HG03520 (cell line): Measurements from ENCODE around the gene LRRC38.
"Not testable (repeated sequence)": the region's sequence is repeated elsewhere in the genome, so short reads cannot be mapped to it uniquely, and the experiment has no call there.

Experiments used
- ATAC-seq: cut with Tn5 transposase; IDR thresholded peaks from one replicate; pipeline ENCODE4 v1.9.1; 2021; ENCODE audit warnings: mild to moderate bottlenecking, moderate library complexity; ENCODE audit not compliant: unreplicated experiment

Gene LRRC38, protein sequence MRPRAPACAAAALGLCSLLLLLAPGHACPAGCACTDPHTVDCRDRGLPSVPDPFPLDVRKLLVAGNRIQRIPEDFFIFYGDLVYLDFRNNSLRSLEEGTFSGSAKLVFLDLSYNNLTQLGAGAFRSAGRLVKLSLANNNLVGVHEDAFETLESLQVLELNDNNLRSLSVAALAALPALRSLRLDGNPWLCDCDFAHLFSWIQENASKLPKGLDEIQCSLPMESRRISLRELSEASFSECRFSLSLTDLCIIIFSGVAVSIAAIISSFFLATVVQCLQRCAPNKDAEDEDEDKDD

DNA sequence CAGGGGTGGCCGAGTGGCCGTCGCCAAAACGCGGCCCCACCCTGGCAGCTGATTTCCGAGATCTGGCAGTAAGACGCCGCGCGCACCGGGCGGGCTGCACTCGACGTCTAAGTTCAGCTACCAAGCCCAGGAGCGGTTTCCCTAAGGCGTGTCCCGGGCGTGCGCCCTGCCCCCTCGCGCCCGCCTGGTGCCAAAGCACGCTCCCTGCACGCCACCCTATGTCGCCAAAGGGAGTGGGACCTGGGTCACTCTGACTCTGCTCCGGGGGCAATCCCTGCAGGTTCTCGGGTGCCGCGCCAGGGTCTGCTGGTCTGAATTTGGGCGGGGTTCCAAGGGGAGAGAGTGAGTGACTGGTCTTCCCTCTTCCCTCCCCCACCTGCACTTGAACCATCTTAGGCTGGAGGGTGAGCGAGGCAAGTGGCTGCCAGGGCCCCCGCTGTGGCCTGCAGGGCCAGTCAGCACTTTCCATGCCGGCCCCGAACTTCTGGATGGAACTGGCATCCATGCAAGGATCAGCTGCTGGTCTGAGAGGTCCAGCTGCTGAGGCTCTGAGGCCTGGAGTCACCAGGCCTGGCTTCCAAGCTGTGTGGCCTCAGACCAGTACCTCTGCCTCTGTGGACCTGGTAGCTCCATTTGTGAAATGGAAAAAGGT is at the start of gene LRRC38:
TSS of gene LRRC38 (minus strand) at position 109 of the 652 bp plus-strand sequence. CDS start 410 bp downstream, outside the sequence.
- ATAC-seq = no peak

DNA sequence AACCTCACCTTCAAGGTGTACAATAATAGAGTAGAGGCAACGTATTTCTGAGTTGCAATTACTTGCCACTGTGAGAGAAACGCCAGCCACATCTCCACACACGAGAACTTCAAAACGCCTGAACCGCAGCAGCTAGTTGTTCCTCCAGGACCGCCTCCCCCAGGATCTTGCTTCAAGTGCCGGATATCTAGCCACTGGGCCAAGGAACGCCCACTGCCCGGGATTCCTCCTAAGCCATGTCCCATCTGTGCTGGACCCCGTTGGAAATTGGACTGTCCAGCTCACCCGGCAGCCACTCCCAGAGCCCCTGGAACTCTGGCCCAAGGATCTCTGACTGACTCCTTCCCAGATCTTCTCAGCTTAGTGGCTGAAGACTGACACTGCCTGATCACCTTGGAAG is 49.2 kb upstream of the LRRC38 start:
- ATAC-seq = not testable (repeated sequence)

DNA sequence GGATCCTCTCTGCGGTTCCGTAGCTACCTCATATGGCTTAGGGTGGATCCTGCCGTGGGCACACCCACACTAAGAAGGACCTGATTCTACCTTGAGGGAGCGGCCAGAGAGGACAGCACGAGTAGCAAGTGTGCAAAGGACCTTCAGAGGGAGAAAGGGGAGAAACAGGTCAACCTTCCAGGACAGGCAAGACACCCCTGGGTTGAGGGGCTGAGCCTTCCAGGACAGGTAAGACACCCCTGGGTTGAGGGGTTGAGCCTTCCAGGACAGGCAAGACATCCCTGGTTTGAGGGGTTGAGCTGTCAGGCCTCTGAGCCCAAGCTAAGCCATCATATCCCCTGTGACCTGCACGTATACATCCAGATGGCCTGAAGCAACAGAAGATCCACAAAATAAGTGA is 46.7 kb upstream of the LRRC38 start:
- ATAC-seq = no peak

- no peak for ATAC-seq
Observed at GRCh38 chr1:13556224-13556764, 42.5 kb upstream of the LRRC38 start.

- ATAC-seq = no peak
Observed at GRCh38 chr1:13554798-13555197, 41.0 kb upstream of the LRRC38 start.

- ATAC-seq = no peak
Observed at GRCh38 chr1:13550663-13551062, 36.9 kb upstream of the LRRC38 start.

DNA sequence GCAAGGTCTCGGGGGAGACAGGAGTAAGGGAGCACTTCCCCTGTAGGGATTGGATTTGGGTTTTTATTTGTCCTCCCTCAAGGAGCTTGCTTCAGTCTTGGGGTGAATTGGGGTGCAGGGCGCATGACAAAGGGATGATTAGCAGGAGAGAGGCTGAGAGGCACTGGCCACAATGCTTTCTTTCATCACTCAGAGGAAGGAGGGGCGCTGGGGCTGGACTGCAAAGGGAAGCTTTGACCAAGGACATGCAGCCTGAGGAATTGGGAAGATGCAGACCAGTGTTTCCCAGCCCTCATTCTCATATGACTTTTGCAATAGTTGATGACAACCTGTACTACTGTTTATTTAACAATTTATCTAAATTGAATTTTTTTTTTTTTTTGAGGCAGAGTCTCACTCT is 35.7 kb upstream of the LRRC38 start:
- no peak for ATAC-seq

- no peak for ATAC-seq
Observed at GRCh38 chr1:13549021-13549420, 35.2 kb upstream of the LRRC38 start.

DNA sequence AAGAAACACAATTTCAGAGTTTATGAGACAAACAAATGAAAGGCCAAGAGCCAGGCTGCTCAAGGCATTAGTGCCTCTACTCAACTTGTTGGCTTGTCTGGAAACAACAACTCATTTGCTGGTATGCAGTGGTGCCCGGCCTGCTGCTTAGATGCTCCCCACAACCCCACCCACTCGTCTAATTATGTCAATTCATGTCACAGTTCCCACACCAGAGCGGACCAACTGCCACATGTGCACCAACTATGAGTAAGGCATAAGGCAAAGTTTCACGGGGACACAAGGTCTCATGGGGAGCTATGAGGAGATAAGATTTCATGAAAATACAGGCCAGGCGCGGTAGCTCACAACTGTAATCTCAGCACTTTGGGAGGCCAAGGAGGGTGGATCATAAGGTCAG is 34.5 kb upstream of the LRRC38 start:
- ATAC-seq = no peak

DNA sequence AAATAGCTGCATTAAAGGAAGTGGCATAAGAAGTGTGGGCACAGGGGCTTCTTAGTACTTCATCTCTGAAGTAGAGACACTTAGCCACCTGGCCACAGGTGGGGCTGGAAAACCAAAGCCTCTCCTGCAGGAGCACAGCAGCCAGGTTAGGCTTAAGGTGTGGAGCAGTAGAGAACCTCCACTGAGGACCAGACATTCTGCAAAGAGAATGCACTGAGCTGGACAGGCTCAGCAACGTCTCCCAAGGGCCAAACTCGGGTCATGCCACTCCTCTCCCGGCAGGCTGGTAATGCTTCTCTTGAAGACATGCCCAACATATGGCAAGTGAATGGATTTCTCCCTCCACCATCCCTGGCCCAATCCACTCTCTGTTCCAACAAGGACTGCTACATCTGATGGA is 33.0 kb upstream of the LRRC38 start:
- ATAC-seq = no peak

DNA sequence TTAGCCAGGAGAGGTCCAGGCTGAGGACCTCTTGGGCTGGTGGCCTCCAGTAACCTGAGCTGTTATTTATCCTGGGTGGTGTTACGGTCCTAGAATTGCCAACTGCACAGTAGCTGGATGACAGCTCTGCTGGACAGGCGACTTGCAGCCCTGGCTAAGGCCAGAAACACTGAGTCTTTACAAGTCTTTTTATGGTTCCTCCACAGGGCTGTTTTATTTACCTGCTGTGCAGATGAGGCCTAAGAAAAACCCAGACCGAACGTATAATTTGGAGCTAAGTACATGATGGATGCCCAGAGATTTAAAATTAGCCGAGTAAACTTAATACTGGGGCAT is 30.4 kb upstream of the LRRC38 start:
- no peak for ATAC-seq

DNA sequence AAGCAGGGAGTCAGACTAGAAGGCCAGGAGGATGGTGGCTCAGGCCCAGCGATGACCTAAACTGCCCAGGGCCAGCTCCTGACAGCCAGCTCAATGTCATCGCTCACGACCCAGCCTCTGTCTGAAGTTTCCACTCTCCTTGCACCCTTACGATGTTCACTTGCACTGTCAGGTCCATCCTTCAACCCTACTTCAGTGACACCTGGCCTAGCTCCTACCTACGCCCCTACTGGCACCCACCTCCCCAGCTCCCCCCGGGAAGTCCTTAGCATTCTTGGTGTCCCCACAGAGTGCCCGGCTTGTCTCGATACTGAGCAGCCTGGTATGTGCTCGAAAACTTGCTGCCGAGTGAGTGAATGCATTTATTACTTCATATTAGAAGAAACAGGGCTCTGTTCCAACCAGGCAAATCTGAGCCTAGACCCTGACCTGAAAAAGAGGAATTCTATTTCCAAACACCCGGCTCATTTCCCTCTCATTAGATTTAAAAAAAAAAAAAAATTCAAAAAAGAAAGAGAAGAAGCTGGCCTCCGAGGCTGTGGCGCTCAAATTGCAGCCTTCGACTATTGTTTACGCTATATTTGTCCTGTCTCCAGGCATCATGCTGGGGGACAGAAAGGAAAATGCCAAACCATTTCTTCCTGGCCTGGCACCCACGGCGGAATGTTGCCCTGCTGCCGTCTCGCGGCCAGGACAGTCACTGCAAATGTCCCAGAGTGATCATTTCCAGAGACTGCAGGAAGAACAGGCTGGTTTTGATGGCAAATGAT is 29.8 kb upstream of the LRRC38 start:
- no peak for ATAC-seq

DNA sequence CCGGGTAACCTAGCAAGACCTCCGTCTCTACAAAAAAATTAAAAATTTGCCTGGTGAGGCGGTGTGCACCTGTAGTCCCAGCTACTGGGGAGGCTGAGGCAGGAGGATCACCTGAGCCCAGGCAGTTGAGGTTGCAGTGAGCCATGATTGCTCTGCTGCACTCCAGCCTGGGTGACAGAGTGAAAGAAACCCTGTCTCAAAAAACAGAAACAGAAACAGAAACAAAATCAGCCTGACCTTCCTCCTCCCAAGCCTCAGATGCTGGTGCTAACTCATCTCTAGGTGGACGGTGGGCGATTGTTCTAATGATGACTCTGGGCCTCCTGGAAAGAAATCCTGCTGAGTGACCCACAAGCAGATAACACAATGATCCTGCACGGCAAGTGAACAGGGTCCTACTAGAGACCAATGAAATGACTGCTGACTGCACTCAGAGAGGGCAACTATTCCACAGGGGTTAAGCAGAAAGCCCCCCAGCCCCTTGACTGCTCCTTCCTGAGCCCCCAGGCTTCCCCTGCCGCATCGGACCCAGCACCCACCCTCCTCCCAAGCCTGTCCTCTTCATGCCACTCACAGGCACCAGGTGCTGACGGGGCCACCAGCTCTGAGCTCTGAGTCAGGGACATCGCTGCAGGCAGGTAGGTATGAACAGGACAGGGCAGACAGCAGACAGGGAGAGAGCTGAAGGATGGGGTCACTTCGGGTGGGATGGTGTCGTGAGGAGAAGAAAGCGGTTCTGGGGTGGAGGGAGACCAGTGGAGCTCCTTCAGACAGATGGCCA is 27.8 kb upstream of the LRRC38 start:
- no peak for ATAC-seq

- no peak for ATAC-seq
Observed at GRCh38 chr1:13540866-13541265, 27.1 kb upstream of the LRRC38 start.

DNA sequence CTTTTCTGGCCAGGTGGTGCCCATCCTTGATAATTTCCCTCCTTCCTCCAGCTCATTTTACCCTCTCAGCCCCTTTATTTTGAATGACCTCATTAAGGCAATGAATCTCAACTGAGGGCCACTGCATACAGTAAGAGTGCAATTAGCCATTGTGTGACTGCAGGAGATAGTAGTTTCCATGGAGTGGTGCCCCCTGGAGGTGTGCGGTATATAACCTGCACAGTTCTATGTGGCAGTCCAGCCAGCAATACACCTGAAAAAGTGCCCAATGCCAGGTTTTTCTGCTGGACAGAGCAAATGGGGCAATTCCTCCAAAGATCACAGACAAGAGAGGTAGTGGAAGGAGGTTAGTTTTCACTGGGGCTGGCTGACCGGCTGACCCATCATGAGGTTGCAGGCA is 25.9 kb upstream of the LRRC38 start:
- ATAC-seq = no peak

DNA sequence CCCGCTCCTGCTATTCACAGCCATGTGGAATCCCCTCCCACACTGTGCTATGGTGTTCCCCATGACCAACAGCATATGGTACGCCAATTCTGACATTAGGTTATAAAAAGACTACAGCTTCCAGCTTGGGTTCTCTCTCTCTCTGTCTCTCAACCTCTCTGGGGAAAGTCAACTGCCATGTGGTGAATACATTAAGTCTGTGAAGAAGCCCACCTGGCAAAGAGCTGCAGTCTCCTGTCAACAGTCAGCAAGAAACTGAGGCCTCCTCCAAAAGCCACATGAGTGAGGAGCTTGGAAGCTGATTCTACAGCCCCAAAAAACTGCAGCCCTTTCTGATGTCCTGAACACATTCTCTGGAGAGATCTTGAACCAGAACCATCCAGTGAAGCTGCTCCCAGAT is 25.0 kb upstream of the LRRC38 start:
- ATAC-seq = no peak

- ATAC-seq = no peak
Observed at GRCh38 chr1:13536571-13536970, 22.8 kb upstream of the LRRC38 start.

DNA sequence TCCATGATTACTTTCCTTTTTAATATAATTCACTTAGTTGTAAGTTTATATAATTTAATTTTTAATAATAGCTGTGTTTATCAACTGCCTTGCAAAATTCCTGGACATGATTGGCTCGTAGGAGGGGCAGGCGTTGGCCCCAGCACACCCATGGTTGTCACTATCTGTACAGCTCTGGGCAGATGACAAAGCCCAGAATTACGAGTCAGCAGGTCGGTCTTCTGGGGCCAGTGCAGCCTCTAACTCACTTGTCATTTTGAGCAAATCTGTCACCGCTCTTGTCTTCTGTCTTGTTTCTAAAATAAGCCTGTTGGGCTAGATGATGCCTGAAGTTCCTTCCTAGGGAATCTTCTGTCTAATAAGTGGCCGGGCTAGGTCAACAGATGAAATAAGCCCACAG is 21.4 kb upstream of the LRRC38 start:
- ATAC-seq = no peak

DNA sequence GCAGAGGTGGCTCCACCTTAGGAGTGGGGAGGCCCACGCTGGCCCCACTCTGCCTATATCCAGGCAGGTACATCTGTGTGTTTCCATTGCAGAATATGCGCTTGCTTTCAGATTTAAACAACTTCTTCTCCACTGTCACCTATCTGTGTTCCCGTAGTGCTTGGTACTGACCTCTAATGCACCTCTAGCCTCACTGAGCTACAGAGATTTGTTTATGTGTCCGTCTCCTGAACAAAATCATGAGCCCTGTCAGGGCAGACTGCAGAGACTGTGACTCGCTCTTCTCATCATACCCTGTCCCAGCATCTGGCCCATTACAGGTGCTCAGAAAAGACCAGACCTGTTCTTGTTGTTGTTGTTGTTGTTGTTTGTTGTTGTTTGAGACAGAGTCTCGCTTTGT is 14.5 kb upstream of the LRRC38 start:
- ATAC-seq = no peak

GRCh38 chr1:13523780-13524477 is 10.1 kb upstream of the LRRC38 start:
- ATAC-seq = no peak
